Measurements from ENCODE around the gene SESTD1.
A peak's percentile ranks its signal among the peaks of the same experiment; 100 is the strongest.
"Not testable (repeated sequence)": the region's sequence is repeated elsewhere in the genome, so short reads cannot be mapped to it uniquely, and the experiment has no call there.

The SESTD1 gene

DNA sequence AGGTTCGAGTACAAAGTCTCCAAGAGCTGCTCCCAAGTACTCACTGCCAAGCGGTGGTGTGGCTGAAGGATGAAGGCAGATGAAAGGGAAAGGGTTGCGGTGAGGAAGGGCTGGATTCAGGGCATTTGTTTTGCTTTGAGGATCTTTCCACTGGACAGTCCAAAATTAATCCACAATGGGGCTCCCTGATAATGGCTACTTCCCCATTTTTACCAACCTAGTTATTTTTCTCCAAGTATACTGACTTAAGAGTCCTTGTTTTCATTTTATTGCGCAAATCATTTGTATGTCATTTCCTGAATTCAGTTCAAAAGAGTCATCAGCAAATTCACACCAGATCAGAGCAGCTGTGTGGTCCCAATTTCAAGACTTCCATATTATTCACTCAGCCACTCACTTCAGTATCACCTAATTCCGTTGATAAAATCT is 464 bp upstream of the SESTD1 start:
- no peak for DNase-seq

DNA sequence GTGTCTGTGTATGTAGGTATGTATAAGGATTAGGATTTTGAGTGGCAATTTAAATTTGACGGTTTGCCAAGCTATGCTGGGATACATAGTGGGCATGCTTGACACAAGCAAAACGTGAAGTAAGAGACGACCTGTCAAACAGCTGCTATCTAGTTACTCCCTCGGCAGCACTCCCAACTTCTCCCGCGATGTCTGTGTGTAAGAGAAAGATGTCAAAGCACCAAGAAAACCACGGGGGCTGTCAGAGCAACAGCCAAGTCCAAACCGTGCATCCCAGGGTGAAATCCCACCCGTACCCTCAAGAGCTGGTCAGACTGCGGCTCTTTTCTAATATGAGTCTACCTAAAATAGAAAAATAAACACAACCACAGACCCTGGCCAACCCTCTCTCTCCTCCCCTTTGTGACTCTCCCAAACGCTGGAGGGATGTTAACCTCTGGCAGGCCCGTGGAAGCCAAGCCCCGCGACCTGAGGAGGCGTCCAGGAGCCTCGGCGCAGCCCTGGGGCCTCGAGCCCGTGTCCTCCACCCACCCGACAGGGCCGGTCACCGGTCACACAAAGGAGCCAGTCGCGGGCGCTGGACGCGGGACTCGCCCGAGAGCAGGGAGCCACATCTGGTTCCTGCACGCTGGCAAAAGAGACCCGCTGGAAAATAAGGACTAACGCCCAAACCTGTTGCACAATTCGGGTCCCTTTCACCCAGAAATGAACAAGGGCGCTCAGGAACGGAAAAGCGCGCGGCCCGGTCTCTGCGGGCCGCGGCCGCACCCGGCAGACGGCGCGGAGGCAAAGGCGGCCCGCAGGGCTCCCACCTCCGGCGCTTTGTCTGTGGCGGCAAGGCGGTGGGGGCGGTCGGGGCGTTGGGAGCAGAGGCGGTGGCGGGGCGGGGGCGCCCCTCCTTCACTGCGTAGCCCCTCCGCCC is 925 bp downstream of the SESTD1 start:
- peak; percentile 19 for DNase-seq

DNA sequence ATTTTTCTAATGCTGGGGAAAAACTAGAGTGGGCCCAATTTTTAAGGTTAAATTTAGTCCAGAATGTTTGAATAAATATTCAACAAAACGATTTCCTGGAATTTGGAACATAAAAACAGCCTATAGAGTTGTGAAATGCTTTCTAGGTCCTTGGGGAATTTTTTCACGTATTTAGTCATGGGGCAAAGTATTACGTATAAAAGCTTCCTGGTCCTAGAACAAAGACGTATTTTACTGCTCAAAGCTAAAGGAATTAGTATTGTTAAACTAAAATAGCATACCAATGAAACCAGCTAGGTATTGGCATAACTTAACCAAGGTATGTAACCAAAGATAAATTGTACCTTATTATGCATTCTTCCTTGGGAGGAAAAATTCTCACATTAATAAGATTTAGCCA is 1.6 kb downstream of the SESTD1 start:
- DNase-seq, result no peak

DNA sequence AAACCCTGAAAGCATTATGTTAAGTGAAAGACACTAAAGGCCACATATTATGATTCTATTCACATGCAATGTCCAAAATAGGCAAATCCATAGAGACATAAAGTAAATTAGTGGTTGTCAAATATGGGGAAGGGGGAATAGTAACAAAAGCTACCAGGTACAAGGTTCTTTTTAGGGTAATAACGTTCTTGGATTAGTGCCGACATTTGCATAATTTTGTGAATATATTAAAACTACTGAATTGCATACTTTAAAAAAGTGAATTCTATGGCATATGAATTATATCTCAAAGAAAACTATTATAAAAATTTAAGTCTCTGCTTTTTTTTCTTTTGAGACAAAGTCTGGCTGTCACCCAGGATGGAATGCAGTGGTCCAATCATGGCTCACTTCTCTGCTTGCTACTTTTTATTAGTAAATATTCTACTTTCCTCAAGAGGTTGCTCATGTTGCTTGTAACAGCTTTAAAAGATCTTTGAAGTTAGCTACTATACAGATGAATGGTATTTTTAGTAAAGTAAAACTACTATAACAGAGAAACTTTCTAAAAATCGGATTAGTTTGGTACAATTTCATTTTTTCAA is 2.5 kb downstream of the SESTD1 start:
- no peak for DNase-seq

DNA sequence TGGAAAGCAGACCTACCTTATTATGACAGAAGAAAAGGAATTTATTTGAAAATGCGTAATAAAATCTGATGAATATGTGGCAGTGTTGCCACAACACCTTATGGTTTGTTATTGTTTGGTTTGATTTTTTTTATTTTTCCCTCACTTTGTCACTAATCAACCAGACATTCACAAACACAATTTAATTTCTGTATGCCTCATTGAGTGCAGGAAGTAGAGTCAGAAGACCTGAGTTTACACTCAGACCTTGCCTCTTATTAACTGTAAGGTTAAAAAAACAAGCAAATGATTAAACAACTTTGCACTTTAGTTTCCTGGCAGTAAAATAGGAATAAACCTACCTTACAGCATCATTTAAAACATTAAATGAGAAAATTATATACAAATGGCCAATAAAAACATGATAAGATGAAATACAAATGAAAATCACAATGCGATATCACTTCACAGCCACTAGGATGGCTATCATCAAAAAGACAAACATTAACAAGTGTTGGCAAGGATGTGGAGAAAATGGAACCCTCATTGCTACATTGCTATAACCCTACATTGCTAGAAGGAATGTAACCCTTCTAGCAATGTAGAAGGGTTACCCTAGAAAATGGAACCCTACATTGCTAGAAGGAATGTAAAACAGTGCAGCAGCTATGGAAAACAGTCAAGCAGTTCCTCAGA is 3.3 kb downstream of the SESTD1 start:
- DNase-seq, result no peak

DNA sequence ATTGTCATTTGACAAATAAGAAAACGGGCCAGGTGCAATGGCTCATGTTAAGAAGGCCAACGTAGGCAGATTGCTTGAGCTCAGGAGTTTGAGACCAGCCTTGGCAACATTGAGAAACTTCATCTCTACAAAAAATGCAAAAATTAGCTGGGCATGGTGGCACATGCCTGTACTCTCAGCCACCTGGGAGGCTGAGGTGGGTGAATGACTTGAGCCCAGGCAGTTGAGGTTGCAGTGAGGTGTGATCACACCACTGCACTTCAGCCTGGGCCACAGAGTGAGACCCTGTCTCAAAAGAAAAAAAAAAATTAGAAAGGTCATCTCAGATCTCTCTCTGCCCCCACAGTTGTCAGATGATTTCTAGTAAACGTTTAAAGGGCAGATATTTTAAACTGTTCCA is 4.4 kb downstream of the SESTD1 start:
- DNase-seq, result no peak

DNA sequence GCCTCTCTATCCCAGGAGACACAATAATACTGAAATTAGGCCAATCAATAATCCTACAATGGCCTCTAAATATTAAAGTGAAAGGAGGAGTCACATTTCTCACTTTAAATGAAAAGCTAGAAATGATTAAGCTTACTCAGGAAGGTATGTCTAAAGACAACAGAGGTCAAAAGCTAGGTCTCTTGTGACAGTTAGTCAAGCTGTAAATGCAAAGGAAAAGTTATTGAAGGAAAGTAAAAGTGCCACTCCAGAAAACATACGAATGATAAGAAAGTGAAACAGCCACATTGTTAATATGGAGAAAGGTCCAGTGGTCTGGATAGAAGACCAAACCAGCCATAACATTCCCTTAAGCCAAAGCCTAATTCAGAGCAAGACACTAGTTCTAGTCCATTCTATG is 9.5 kb downstream of the SESTD1 start:
- no peak for DNase-seq

DNA sequence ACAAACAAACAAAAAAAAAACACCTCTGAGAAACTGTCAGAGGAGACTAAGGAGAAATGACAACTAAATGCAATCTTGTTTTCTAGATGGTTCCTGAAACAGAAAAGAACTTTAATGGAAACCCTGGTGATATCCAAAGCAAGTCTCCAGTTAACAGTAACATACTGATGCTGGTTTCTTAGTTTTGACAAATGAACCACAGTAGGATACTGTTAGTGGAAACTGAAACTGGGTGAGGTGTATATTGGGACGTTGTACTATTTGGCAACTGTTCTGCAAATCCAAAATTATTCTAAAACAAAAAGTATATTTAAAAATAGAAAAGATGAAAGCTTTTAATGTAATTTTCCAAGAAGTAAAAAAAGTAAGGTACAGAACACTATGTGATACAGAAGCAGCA is 11.4 kb downstream of the SESTD1 start:
- no peak for DNase-seq

DNA sequence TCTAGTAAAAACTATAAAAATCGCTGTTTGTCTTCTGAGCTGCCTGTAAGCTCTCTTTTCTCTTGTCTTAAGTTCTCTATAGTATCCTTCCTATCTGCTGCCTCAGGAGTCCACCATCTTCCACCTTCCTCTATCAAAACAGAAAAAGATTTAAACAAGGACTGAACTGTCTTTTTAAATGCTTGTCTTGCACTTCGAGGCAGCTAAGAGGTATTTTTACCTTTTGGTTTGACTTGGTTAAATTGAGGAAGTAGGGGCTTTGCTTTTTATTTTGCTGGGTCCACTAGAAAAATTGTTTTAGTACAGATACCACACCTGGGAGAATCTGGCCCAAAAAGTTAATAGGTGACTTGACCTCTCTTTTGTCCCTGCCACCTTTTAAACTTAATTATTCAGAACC is 12.2 kb downstream of the SESTD1 start:
- DNase-seq, result no peak

DNA sequence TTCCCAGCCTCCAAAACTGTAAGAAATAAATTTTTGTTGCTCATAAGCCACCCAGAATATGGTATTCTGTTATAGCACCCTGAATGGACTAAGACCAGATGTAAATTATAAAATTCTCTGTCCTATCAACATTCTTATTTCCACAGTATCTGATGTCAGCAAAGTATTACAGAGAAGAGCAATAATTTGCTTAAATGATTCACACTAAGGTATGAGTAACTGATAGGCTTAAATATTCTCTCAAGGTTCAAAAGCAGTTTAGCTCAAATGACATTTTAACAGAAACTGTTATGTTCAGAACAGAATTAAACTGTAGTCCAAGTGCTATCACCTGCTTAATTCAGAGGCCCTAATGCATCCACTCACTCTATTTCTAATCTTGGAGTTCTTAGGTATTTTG is 12.8 kb downstream of the SESTD1 start:
- no peak for DNase-seq

DNA sequence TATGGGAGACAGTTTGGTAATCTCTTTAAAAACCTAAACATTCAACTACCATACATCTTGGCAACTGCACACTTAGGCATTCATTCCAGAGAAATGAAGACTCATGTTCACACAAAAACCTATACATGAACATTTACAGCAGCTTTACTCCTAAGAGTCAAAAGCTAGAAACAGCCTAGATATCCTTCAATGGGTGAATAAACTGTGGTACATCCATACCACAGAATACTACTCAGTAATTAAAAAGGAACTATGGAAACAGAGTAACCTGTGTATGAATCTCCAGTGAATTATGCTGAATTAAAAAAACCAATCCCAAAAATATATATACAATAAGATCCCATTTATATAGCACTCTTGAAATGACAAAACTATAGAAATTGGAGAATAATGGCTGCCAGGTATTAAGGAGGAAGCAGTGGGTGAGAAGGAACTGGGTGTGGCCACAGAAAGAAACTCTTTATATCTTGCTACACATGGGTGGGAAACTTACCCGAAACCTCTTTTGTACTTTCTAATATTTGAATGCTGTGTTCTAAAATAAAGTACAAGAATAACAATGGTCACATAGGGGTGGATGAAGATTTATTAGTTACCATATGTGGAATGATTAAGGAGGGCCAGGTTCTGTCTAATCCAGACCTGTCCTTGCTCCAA is 13.7 kb downstream of the SESTD1 start:
- no peak for DNase-seq

DNA sequence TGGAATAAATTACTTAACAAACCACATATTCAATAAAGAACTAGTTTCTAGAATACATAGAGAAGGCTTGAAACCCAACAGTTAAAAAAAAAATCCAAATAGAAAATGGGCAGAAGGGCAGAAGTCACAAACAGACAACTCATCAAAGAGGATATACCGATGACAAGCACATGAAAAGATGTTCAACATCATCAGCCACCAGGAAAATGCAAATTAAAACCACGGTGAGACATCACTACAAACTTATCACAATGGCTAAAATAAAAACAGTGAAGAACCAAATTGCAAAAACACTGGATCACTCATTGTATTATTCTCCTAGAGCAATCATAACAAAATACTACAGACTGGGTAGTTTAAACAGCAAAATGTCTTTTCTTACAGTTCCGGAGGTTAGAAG is 14.5 kb downstream of the SESTD1 start:
- no peak for DNase-seq

DNA sequence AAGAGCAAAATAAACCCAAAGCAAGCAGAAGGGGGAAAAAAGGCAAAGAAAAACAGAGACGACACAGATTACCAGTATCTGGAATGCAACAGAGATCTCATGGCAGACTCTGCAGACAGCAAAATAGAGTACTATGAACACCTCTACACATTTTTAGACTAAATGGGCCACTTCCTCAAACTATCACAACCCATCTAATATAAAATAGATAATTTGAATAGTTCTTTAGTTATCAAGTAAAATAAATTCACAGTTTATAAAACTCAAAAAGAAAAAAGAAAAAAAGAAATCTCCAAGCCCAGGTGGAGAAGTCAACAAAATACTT is 16.6 kb downstream of the SESTD1 start:
- no peak for DNase-seq

DNA sequence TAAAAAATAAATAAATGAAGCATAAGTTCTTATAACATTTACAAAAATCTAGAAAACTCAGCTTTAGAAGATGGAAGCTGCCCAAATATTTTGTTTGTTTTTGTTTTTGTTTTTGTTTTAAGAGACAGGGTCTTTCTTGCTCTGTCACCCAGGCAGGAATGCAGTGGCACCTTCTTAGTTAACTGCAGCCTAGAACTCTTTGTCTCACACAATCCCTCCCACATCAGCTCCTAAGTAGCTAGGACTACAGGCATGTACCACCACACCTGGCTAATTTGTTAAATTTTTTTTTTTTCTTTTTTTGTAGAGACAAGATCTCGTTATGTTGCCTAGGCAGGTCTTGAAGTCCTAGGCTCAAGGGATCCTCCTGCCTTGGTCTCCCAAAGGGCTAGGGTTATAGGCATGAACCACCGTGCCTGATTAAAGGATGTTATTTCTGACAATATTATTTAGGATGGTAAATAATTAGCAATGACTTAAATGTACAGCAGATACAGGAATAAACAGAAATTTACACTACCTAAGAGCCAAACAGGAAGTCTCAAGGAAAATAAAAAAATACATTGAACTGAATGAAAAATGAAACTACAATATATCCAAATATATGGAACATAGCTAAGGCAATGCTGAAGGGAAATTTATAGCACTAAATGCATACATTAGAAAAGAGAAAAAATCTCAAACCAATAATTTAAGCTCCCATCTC is 17.2 kb downstream of the SESTD1 start:
- no peak for DNase-seq

DNA sequence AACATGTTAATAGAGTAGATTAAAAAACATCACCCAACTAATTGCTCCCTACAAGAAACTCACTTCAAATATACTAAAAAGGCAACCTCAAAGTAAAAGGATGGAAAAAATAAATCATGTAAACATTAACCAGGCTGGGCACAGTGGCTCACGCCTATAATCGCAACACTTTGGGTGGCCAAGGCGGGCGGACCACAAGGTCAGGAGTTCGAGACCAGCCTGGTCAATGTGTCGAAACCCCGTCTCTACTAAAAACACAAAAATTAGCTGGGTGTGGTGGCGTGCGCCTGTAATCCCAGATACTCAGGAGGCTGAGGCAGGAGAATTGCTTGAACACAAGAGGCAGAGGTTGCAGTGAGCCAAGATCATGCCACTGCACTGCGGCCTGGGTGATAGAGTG is 18.8 kb downstream of the SESTD1 start:
- not testable (repeated sequence) for DNase-seq

DNA sequence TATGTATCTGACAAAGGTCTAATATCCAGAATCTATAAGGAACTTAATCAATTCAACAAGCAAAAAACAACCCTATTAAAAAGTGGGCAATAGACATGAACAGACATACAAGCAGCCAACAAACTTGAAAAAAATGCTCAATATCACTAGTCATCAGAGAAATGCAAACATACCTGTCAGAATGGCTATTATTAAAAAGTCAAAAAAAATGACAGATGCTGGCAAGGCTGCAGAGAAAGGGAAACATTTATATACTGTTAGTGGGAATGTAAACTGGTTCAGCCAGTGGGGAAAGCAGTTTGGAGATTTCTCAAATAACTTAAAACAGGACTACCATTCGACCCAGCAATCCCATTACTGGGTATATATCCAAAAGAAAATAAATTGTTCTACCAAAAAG is 21.6 kb downstream of the SESTD1 start:
- DNase-seq, result no peak

DNA sequence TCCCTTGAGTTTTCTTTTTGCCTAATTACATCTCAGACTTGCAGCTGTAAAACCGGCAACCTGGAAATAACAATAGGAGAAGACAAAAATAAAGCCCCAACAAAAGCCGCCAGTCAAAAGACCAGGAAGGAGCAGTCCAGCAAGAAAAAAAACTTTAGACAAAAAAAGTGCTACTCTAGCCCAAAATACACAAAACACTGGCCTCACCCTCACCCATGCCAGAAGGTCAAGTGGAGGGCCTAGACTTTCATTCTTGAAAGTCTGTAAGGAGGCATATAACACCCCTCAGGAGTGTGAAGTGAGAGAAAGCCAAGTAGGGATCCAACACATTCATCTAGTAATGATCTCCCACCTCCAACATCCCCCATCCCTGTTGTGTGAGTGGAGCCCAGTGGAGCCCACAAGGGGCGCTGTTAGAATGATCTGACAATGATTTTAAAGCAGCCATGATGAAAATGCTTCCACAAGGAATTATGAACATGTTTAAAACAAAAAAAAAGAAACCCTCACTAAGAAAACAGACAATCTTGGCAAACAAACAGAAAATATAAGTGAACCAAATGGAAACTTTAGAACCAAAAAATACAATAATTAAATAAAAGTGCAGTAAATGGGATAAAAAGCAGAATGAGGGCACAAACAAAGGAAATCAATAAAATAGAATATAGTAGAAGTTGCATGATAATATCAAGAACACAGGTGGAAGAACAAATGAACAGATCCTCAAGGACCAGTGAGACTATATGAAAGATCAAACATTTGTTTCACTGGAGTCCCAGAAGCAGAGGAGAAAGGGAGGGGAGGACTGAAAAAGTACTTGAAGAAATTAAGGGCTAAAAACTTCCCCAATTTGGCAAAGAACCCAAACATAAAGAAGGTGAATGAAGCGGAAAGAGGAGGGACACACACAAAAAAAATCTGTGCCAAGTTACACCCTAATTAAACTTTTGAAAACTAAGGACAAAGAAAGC is 23.9 kb downstream of the SESTD1 start:
- peak; percentile 18 for DNase-seq

DNA sequence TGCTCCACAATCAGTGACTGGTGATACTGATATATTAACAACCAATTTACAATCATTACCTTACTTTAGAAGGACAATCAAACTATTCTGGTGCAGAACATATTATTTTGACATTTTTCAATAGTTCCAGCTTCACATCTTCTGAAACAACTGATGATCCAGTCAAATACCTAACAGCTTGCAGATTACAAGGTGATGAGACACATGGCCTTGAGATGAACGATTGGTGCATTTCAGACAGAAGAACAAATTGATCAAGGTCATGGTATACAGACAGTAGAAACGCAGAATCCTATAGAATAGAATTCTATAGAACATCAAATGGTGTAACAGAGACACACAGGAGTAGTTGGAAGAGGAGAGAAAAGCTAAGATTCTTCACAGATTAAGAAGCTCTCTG is 24.8 kb downstream of the SESTD1 start:
- DNase-seq, result no peak

DNA sequence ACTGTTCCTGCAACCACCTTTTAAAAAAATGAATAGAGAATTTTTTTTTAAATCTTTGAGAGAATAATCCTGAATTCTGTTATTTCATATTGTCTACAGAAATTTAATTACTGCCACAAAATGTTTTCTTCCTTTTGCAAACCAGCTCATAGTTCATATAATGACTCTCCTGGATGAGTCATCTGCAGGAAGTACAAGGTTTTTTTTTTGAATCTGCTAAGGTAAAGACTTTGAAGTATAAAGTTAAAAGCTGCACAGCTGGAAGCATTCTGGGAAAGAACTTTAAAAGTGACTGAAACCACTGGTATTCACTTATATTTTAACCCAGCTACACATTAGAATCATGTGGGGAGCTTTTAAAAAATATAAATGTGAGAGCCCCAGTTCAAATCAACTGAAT is 25.4 kb downstream of the SESTD1 start:
- no peak for DNase-seq

DNA sequence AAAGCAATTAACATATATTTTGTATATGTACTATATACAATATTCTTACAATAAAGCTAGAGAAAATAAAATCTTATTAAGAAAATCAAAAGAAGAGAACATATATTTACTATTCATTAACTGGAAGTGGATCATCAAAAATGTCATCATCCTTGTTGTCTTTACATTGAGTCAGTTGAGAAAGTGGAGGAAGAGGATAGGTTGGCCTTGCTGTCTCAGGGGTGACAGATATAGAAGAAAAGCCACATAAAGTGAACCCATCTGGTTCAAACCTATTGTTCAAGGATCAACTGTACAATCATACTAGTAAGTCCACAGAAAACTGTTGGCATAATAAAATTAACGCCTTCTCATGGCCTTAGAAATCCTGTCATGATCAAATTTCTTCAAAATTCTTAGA is 26.6 kb downstream of the SESTD1 start:
- DNase-seq, result no peak

DNA sequence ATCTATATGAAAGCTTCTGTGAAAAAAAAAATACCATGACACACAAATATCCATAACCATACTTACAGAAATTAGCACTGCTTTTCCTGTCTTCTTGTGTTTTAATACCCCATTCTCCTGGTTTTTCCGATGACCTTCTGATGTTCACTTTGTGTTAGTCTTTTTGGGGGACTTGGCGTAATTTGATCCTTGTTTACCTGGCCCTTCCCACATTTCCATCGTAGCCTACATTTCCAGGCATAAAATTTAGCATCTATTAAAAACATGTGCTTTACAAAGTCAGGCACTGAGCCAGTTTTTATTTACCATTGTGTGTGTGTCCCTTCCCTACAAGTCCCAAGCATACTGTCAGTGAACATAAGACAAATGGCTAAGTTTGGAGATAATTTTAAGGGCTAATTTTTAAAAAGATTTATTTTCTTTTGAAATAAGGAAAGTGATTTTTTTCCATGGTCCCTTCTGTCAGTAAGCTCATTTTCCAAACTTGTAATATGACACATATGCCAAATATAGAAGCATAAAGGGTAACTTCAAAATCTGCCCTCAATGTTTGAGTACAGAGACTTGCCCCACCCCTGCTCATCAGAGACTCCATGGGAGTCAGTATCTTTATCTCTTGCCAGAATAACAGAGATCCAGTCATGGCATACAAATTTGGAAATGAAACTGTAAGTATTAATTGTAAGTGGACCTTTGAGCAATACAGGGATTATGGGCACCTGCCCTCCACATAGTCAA is 27.3 kb downstream of the SESTD1 start:
- peak; percentile 44 for DNase-seq

All from NCI-H446 treated with DMSO at 0.1 percent for 48 hours (cell line).